Glutamatergic neuron (in vitro differentiated cells): Measurements from ENCODE around the gene TAF5L. TPM values are rescaled to one million over a fixed set of nuclear protein-coding genes. Genes with fewer than 3 reads are reported as not detected.

Source experiments
- DNase-seq: peaks from one replicate; pipeline ENCODE4 v3.0.0; 2022
- H3K27ac Mint-ChIP-seq: one replicate; pipeline ENCODE4 v1.8.0; 2020; ENCODE audit warnings: mild to moderate bottlenecking, mixed read lengths, inconsistent platforms; ENCODE audit not compliant: unreplicated experiment
- H3K27me3 Mint-ChIP-seq: one replicate; pipeline ENCODE4 v1.8.0; 2020; ENCODE audit warnings: mild to moderate bottlenecking, moderate library complexity, mixed read lengths, inconsistent platforms; ENCODE audit not compliant: unreplicated experiment
- H3K36me3 Mint-ChIP-seq: one replicate; pipeline ENCODE4 v1.8.0; 2020; ENCODE audit warnings: mild to moderate bottlenecking, mixed read lengths, inconsistent platforms; ENCODE audit not compliant: unreplicated experiment
- H3K4me1 Mint-ChIP-seq: one replicate; pipeline ENCODE4 v1.8.0; 2020; ENCODE audit warnings: mild to moderate bottlenecking, low read depth, mixed read lengths, inconsistent platforms; ENCODE audit not compliant: unreplicated experiment
- H3K4me3 Mint-ChIP-seq: one replicate; pipeline ENCODE4 v1.8.0; 2020; ENCODE audit warnings: mild to moderate bottlenecking, mixed read lengths, inconsistent platforms; ENCODE audit not compliant: unreplicated experiment
- H3K9me3 Mint-ChIP-seq: one replicate; pipeline ENCODE4 v1.8.0; 2020; ENCODE audit warnings: mild to moderate bottlenecking, moderate library complexity, mixed read lengths, inconsistent platforms; ENCODE audit not compliant: unreplicated experiment
- total RNA-seq: library from RNA; stranded (reverse); fragmentation: NEBNext Ultra II Directional; extraction: Animal tissue kit (Norgen Biotek cat#: 25700); gene quantifications from one replicate; pipeline ENCODE4 v1.2.1, GENCODE V29; 2021; ENCODE audit not compliant: unreplicated experiment
- TF ChIP-seq, protein P1 (sequence below): fragments of 200-600 bp; sonication (generic); IDR thresholded peaks from one replicate; pipeline ENCODE4 v1.5.0; 2021; ENCODE audit not compliant: partially characterized antibody, unreplicated experiment

TAF5L gene
- total RNA-seq, 1 donor from 2014 or later, result 19.6 TPM

DNA sequence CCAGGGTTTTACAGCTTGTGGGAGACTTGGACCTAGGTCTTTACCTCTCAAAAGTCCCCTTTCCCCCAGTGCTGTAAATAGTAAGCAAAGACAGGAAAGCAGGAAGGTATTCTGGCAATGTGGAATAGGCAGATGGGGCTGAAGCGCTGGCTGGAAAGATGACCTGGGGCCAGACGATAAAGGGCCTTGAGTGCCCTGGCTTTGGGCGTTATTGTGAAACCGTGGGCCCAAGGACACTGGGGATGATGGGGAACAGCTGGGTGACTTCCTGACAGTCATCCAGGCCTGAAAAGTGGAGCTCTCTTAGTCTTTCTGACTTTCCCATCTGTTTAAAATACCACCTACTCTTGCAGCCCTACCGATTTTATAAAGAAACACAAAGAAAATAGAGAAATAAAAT lies 16.5 kb upstream of the TAF5L start:
- peak overlapping the region; percentile 19 for H3K27ac Mint-ChIP-seq
- DNase-seq, result no peak
- no peaks in the 10 kb centered on the region for H3K9me3 Mint-ChIP-seq
- H3K36me3 Mint-ChIP-seq, result no peaks in the 10 kb centered on the region
- H3K4me1 Mint-ChIP-seq, result peaks cover 13% of the 10 kb centered on the region
- no peak overlapping the region for H3K4me3 Mint-ChIP-seq
- TF ChIP-seq, protein P1, sequence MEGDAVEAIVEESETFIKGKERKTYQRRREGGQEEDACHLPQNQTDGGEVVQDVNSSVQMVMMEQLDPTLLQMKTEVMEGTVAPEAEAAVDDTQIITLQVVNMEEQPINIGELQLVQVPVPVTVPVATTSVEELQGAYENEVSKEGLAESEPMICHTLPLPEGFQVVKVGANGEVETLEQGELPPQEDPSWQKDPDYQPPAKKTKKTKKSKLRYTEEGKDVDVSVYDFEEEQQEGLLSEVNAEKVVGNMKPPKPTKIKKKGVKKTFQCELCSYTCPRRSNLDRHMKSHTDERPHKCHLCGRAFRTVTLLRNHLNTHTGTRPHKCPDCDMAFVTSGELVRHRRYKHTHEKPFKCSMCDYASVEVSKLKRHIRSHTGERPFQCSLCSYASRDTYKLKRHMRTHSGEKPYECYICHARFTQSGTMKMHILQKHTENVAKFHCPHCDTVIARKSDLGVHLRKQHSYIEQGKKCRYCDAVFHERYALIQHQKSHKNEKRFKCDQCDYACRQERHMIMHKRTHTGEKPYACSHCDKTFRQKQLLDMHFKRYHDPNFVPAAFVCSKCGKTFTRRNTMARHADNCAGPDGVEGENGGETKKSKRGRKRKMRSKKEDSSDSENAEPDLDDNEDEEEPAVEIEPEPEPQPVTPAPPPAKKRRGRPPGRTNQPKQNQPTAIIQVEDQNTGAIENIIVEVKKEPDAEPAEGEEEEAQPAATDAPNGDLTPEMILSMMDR, result no peak
- no peaks in the 10 kb centered on the region for H3K27me3 Mint-ChIP-seq

DNA sequence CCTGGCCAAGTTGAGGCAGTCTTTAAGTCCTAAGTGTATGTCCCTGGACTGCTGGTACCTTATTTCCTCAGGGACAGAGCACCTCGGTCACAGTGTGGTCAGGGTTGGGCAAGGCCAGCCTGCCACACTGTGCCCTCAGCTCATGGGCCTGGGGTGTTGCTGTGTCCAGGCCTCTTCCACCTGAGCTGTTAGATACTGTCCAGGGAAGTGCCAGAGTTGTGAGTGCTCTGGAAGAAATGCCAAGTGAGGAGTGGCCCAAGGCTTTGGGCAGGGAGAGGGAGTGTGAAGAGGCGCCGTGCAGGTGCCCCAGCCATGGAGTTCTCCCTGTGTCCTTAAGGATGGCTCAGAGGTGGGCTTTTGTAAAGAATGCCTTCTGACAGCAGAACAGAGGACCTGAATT lies 15.4 kb upstream of the TAF5L start:
- Mint-ChIP-seq H3K4me1 (peaks cover 13% of the 10 kb centered on the region), H3K4me3 (no peak overlapping the region), H3K9me3 (no peaks in the 10 kb centered on the region), H3K36me3 (no peaks in the 10 kb centered on the region), H3K27ac (no peak overlapping the region), H3K27me3 (no peaks in the 10 kb centered on the region)
- TF ChIP-seq, protein P1, result no peak
- no peak for DNase-seq

DNA sequence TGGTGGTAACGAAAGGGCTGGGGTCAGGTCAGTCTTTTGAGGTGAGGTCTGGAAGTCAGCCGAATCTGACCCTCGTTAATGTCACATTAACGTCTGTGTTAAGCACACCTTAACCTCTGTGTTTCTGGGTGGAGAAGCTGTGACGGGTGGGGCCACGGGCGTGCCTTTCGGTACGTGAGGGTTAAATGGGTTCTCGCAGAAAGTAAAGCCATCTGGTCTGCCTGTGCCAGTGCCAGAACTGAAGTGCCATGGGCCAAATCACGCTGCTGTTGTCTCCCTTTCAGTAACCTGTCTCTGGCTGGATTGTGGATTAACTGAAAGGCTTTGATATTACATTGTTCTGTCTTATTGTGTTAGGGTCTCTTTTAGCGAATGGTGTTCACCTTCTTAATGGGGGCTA lies 14.5 kb upstream of the TAF5L start:
- no peak overlapping the region for H3K4me3 Mint-ChIP-seq
- H3K36me3 Mint-ChIP-seq, result no peaks in the 10 kb centered on the region
- H3K4me1 Mint-ChIP-seq, result peaks cover 8% of the 10 kb centered on the region
- DNase-seq, result no peak
- H3K27me3 Mint-ChIP-seq, result no peaks in the 10 kb centered on the region
- TF ChIP-seq, protein P1, result no peak
- H3K9me3 Mint-ChIP-seq, result no peaks in the 10 kb centered on the region
- no peak overlapping the region for H3K27ac Mint-ChIP-seq

- H3K4me1 Mint-ChIP-seq, result peaks cover 4% of the 10 kb centered on the region
- no peak for DNase-seq
- H3K27me3 Mint-ChIP-seq, result no peaks in the 10 kb centered on the region
- TF ChIP-seq, protein P1, result no peak
- no peak overlapping the region for H3K4me3 Mint-ChIP-seq
- H3K27ac Mint-ChIP-seq, result no peak overlapping the region
- peaks cover 1% of the 10 kb centered on the region for H3K9me3 Mint-ChIP-seq
- no peaks in the 10 kb centered on the region for H3K36me3 Mint-ChIP-seq
Measured at GRCh38 chr1:229637746-229638145, 11.8 kb upstream of the TAF5L start.

GRCh38 chr1:229636042-229636441 lies 10.1 kb upstream of the TAF5L start:
- no peak overlapping the region for H3K4me3 Mint-ChIP-seq
- no peak overlapping the region for H3K27ac Mint-ChIP-seq
- TF ChIP-seq, protein P1, result no peak
- peaks cover 4% of the 10 kb centered on the region for H3K4me1 Mint-ChIP-seq
- H3K27me3 Mint-ChIP-seq, result no peaks in the 10 kb centered on the region
- H3K9me3 Mint-ChIP-seq, result peaks cover 1% of the 10 kb centered on the region
- no peak for DNase-seq
- no peaks in the 10 kb centered on the region for H3K36me3 Mint-ChIP-seq
